HG02884 (cell line): ENCODE data around the gene ANKRD13A.
"Not testable (repeated sequence)": the region's sequence is repeated elsewhere in the genome, so short reads cannot be mapped to it uniquely, and the experiment has no call there.

Experiments
- ATAC-seq: cut with Tn5 transposase; IDR thresholded peaks from one replicate; pipeline ENCODE4 v1.9.1; 2021; ENCODE audit warnings: mild to moderate bottlenecking, moderate library complexity; ENCODE audit not compliant: unreplicated experiment

ANKRD13A gene

DNA sequence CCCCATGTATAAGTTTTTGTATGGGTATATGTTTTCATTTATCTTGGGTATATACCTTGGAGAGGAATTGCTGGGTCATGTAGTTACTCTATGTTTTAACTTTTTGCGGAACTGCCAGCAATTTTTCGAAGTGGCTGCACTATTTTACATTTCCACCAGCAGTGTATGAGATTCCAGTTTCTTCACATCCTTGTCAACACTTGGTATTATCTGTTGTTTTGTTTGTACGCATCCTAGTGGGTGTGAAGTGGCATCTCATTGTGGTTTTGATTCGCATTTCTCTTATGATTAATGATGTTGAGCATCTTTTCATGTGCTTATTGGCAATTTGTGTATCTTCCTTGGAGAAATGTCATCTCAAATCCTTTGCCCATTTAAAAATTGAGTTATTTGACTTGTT lies 6.9 kb downstream of the ANKRD13A start:
- no peak for ATAC-seq

DNA sequence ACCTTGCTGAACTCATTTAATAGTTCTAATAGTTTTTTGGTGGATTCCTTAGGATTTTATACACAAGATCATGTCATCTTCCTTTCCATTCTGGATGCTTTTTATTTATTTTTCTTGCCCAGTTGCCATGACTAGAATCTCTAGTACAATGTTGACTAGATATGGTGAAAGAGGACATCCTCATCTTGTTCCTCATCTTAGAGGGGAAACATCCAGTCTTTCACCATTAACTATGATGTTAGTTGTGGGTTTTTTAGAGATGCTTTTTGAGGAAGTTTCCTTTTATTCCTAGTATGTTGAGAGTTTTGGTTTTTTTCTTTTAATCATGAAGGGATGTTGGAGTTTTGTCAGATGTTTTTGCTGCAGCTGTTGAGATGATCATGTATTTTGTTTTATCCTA lies 8.7 kb downstream of the ANKRD13A start:
- no peak for ATAC-seq

DNA sequence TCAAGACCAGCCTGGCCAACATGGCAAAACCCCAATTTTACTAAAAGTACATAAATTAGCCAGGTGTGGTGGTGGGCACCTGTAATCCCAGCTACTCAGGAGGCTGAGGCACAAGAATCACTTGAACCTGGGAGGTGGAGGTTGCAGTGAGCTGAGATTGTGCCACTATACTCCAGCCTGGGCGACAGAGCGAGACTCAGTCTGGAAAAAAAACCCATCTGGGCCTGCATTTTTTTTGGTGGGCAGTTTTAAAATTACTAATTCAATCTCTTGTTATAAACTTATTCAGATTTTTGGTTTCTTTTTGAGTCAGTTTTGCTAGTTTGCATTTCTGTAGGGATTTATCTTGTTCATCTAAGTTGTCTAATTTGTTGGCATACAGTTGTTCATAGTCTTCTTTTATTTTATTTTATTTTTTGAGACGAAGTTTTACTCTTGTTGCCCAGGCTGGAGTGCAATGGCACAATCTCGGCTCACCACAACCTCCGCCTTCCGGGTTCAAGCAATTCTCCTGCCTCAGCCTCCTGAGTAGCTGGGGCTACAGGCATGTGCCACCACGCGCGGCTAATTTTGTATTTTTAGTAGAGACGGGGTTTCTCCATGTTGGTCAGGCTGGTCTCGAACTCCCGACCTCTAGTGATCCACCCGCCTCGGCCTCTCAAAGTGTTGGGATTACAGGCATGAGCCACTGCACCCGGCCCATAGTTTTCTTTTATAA lies 9.6 kb downstream of the ANKRD13A start:
- not testable (repeated sequence) for ATAC-seq

DNA sequence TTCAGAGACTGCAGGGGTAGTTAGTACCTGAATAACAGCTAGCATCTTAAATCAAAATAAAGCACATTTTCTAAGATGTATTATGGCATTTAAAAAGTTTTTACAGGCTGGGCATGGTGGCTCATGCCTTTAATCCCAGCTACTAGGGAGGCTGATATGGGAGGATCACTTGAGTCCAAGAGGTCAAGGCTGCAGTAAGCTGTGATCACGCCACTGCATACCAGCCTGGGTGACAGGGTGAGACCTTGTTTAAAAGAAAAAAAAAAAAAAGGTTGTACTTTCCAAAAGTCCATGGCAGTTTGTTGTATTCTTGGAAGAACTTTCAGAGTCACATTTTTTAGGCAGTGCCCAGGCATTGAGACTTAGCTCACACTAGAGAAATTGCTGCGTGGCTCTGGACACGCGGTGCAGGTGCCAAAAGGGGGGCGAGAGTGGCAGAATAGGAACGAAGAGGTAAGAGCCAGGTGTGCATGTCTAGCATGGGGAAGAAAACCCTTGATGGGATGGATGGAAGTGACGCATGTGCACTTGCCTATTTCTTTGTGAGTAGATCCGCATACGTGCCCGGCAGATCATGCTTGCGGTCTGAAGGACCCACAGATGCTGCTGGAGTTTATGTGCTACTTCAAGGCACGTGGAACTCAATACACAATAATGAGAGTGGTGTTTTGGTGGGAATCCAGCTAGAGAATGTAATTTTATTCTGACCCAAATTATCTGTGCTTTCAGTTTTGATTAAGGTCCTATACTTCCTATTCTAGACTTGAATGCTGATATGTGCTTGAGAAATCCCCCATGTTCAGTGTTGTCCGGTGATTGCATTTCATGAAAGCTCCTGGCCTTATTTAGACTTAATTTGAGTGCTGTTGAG lies 11.9 kb downstream of the ANKRD13A start:
- ATAC-seq, result no peak

DNA sequence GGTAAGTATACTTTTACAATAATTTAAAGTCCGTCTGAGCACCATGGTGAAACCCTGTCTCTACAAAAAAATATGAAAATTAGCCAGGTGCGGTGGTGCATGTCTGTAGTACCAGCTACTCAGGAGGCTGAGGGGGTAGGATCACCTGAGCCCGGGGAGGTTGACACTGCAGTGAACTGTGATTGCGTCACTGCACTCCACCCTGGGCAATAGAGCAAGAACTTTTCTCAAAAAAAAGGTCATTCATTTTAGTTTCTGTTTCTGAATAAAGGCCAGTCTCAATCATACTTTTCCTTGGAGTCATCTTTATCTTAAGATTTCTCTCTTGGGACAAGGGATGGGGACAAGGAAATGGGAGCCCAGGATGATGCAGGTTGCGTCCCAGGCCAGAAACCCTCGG lies 12.9 kb downstream of the ANKRD13A start:
- peak; percentile 67 for ATAC-seq

DNA sequence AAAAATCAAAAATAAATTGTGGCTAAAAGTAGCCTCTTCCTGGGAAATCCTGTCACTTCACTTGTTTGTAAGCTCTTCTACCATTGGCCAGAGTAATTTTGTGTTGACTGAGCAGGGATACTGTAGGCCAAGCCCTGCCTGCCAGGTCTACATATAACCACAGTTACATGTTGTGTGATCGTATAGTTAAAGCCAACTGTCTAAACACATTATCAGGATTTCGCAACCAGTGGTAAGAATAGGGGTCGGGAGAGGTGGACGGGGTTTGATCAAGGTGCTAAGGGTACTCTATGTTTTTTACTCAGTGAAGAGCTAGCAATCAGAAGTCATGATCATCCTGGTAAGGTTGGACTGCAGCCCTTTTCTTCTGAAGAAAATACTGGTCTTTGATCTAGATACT lies 13.4 kb downstream of the ANKRD13A start:
- no peak for ATAC-seq

DNA sequence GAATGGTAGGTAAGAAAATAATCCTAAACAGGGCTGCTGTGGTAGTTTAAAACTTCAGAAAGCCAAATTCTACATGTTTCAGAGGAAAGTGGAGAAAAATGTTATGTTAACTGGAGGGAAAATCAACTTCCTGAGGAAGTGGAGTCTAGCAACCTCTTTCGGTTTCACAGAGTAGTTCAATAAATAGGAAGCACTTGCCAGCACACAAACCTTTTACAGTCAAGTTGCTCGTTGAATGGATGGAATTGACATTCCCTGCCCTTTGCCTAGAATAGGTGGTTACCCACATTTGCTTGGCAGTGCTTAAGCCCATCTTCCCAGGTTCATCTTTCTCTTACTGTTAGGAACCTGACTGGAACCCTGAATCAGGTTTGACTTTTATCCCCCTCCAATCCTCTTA lies 15.9 kb downstream of the ANKRD13A start:
- no peak for ATAC-seq

DNA sequence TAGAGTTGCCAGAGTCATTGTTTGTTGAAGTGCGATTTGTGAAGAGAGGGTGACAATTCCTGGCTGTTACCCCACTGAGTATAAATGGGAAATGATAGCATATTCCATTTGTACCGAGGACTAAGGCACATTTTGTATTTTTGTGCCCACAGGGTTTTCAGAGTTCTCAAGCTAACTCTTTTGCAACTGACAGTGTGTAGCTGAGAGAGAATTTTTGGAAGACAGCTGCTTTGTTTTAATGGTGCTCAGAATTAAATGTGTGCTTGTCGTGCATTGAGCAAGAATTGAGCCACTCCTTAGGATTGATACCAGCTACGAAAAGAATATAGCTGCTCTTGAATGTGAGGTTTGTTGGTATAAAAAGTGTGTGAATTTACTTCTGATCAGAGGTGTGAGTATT lies 21.7 kb downstream of the ANKRD13A start:
- no peak for ATAC-seq

DNA sequence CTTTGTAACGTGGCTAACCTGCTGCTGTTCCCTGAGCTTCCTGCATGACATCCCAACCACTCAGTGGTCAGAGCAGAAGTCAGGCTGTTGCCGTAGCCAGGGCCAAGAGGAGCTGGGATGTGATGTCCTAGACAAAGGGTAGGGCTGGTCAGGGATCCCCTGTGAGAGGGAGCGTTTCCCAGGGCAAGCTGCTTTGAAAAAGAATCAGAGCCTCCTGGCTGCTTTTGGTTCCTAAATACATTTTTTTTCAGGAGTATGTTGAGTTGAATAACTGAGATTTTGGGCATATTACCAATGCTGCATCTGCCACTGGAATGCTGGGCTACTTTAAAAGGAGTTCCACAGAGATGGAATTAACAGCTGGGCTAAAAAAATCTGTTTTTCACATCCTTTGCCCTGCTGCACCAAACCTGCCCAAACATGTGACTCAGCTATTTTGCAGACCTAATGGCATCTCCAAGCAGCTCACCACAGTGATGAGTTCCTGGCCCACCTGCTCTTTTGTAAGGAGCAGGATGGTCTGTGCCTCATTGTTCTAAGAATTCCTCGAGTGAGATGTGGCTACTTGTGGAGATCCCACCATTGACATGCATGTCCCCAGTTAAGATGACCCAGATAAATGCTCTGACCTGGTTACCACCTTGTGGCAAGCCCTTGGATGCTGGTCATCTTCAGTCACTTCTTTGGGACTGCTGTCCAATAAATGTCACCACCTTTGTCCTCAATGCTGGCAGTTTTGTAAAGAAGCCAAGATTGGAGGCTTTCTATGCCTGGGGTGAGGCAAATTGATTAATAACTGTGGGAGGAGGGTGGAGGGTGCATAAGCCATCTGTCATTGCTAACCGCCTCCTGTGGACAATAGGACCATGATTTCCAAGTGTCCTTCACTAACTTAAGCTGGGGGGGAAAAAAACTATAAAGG lies 24.1 kb downstream of the ANKRD13A start:
- no peak for ATAC-seq

DNA sequence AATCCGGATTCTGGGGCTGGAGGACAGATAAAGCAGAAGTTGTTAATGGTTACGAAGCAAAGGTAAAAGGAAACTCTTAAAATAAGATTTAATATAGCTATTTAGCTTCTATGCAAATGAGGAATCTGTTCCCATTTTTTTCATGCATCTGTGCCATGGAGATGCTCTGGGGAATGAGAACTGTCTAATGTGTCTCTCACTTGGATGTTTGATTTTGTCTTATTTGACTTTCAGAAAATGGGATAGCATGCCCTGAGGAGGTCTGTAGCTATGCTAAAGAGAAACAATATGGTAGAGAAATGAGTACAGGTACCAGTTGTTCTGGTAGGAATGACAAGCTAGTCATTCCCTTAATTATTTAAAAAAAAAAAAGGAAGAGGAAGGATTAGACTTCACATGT lies 24.8 kb downstream of the ANKRD13A start:
- ATAC-seq, result no peak

DNA sequence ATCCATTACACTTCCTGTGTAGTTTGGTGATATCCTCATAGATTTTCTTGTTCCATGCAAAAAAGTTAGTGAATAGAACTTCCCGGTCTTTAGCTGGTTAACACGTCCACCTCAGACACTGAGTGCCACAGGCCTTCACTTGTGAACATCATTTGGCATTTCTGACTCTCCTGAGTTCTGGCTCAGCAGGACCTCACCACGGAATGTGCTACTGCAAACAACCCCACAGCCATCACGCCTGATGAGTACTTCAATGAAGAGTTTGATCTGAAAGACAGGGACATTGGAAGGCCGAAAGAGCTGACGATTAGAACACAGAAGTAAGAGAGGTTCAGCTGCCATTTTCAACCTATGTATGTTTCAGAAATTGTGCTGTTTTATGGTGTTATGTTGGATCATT lies 29.1 kb downstream of the ANKRD13A start:
- ATAC-seq, result no peak

DNA sequence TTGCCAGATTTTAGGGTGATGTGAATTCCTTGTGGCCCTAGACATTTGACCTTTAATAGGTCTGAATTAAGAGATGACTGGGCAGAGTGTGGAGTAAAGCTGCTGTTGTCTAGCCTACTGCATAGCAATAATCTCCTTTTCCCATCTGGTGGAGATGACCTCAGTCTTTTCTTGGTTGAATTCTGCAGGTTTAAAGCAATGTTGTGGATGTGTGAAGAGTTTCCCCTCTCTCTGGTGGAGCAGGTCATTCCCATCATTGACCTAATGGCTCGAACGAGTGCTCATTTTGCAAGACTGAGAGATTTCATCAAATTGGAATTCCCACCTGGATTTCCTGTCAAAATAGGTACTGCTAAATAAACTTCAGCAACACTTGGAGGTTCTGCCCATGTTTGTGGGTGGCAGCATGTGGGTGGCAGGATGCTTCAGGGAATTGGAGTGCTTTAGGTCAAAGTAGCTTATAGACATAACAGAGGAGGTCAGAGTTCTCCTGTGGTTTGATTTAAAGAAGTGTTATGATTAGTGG lies 30.1 kb downstream of the ANKRD13A start:
- ATAC-seq, result no peak

DNA sequence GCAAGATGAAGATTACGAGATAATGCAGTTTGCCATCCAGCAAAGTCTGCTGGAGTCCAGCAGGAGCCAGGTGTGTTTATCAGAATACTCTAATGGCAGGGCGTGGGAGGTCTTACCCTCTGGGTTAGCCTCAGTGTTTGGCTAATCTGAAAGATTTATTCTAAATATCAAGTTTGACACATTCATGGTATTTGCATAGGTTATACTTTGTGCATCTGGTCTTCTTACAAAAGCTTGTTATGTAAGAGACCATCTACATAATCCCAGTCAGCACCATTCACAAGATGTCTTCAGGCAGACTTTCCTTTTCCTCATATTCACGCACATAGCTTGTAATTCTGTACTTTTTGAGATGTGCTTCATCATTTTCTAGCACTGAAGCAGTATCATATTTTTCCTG lies 34.7 kb downstream of the ANKRD13A start:
- ATAC-seq, result no peak

DNA sequence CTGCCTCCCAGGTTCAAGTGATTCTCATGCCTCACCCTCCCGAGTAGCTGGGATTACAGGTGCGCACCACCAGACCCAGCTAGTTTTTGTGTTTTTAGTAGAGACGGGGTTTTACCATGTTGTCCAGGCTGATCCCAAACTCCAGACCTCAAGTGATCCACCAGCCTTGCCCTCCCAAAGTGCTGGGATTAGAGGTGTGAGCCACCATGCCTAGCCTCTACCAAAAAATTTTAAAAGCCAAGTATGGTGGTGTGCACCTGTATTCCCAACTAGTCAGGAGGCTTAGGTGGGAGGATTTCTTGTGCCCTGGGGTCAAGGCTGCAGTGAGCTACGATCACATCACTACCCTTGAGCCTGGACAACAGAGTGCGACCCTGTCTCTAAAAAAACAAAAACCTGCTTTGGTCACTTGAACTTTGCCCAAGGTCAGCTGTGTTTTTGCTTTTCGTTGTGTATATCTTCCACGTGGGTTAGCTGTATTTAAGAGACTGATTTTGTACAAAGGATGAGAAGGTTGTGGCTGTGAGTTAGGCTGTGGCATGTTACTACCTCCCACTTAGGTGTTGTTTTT lies 36.4 kb downstream of the ANKRD13A start:
- no peak for ATAC-seq

DNA sequence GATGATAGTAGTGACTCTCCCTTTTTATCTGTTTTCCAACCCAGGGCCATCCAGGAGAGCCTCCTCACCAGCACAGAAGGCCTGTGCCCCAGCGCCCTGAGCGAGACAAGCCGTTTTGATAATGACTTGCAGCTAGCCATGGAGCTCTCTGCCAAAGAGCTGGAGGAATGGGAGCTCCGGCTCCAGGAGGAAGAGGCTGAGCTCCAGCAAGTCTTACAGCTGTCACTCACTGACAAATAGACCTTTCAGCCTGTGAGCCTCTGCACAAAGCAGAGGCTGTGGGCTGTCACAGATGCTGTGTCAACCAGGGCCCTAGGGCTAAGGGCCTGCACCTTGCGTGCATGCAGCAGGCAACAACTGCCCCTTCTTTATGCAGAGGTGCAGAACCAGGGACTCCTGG lies 38.1 kb downstream of the ANKRD13A start:
- ATAC-seq, result no peak

DNA sequence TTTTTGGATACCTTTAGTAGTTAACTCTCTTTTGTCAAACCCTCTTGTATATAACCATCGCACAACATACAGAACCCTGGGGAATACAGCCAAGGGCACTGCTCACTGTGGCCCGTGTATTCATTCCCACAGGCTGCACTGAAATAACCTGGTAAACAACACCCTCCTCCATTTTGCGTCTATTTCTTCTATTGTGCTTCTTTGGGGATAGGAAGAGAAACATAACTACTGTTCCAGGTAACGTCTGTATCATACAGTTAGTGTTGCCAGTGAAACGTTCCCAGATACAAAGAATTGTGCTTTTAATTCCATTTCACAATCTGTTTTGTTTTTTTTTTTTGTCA lies 39.5 kb downstream of the ANKRD13A start:
- ATAC-seq, result no peak

DNA sequence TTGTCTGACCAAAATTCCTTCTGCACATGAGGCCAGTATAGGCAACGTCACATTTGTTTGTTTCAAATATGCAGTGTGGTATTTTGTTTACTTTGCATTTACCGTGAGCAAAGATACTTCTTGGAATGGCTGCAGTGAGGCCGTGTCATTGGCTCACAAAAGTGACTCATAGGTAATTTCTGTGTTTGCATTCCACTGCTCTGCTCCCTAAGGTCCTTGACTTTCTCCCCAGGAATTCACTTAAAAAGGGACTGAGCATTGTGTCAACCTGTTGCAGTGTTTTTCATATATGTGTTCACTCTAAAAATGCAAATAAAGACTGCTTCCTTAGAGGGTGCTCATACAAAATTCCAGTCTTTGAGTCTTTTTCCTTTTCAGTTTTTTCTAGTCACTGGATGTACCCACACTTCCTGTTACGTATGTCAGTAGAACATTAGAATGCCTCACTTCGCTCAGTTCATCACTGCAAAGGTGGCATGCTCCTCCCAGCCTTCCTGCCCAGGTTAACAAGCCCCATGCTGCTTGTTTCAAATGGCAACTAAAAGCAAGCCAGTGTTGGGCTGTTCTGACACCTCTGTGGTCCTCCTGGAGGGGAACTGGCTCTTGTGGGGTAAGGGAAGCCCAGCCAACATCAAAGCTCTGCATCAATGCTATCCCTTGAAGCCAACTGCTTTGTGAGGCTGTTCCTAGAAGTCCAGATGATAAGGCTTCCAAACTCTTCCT lies 40.0 kb downstream of the ANKRD13A start:
- ATAC-seq, result no peak

DNA sequence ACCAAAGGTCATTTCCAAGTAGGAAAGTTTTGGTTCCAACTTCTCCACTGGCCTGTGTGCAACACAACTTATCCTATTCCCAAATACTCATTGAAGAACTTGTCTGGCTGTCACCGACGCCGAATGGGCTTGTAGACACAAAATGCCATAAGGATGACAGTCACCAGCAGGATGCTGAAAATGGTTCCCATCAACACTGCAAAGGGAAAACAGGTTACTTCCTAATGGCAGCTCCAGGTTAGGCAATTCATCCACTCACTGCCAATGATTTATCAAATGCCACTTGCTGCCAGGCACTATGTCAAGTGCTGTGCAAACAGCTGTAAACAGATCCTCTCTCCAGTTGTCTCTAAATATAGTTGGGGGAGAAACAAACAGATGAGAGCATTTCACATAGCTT lies 43.0 kb downstream of the ANKRD13A start:
- ATAC-seq, result no peak

DNA sequence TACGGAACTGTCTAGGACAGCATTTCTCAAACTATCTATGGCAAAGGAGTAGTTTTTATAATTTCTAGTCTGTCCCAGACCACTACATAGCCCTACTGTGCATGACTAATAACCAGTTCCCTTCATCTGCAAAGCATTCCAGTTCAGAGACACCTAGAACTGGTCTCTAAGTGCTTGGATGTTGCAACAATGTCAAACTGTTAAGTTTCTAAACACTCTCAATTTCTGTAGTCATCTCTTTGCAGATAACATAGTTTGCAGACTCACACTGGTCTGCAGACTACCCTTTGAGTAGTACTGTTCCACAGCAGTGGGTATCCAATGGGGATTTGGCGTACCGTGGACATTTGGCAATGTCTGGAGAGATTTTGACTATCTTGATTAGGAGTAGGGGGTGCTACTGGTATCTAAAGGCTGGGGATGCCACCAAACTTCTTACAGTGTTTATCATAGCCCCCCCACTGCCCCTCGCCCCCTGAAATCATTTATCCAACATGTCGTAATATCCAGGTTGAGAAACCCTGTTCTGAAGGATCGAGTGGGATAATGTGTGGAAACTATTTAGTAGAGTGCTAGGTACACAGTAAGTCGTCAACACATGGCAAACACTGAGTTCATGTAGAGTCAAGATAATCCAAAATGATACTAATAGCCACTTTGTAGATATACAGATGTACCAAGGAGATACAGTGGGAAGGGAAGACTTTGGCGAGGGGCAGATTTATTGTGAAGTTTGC lies 47.4 kb downstream of the ANKRD13A start:
- ATAC-seq, result no peak
